B cell (primary cell): ENCODE results near the gene PHRF1. TPM values are rescaled to one million over a fixed set of nuclear protein-coding genes. Genes with fewer than 3 reads are reported as not detected.

Experiments used
- ATAC-seq: fragments of 200-7000 bp; cut with Tn5 transposase; one replicate; pipeline ENCODE4 v1.10.0; 2021; ENCODE audit warnings: low read depth, mild to moderate bottlenecking, moderate number of reproducible peaks, moderate library complexity
- CTCF ChIA-PET: fragments of 350-600 bp; sonication (Branson Sonifier 250); formaldehyde crosslinking; loops from one replicate; lab custom pipeline; 2021; ENCODE audit warnings: antibody characterized with exemption, inconsistent platforms; lab: Charles Lee
- POLR2A ChIA-PET: fragments of 350-600 bp; sonication (Branson Sonifier 250); formaldehyde crosslinking; loops from one replicate; lab custom pipeline; 2021; ENCODE audit warnings: antibody characterized with exemption; lab: Charles Lee
- DNase-seq: peaks from one replicate; pipeline ENCODE4 v3.0.0; 2013
- H2AFZ ChIP-seq: 2 replicates; pipeline ENCODE4 v1.6.1; 2012; ENCODE audit warnings: mild to moderate bottlenecking, low read depth, low read length; ENCODE audit not compliant: insufficient read depth, poor library complexity, severe bottlenecking
- H3K27ac ChIP-seq, 2 donors: 1 replicate in 1 of 2; 2 replicates in 1 of 2; pipeline ENCODE4 v1.5.1; 2012 to 2013; ENCODE audit warnings: low read length in 2 of 2, mild to moderate bottlenecking in 2 of 2, moderate library complexity in 1 of 2
- H3K27me3 ChIP-seq, 4 experiments: fragments of 200-600 bp in 1 of 4; sonication (generic) in 1 of 4; replicated peaks in 1 of 4; 1 replicate in 2 of 4; 2 replicates in 2 of 4; pipeline versions ENCODE4 v1.6.1 to v1.7.0; 2013 to 2016; ENCODE audit warnings: low read length in 3 of 4, mild to moderate bottlenecking in 2 of 4, mixed read lengths in 1 of 4, moderate library complexity in 1 of 4; ENCODE audit not compliant: insufficient read depth in 4 of 4, control insufficient read depth in 3 of 4; ENCODE audit errors: control extremely low read depth in 1 of 4
- H3K36me3 ChIP-seq, 2 experiments: replicated peaks in 1 of 2; 1 replicate in 1 of 2; 2 replicates in 1 of 2; pipeline versions ENCODE4 v1.6.1 to v1.7.1; 2013; ENCODE audit warnings: low read length in 1 of 2; ENCODE audit not compliant: insufficient read depth in 2 of 2, control insufficient read depth in 1 of 2; ENCODE audit errors: control extremely low read depth in 1 of 2, extremely low read depth in 1 of 2
- H3K4me1 ChIP-seq, 2 donors: fragments of 200-600 bp in 1 of 2; sonication (generic) in 1 of 2; 1 replicate in 1 of 2; 2 replicates in 1 of 2; pipeline versions ENCODE4 v1.5.1 to v1.6.1; 2013 to 2017; ENCODE audit warnings: low read length in 2 of 2; ENCODE audit not compliant: control insufficient read depth in 2 of 2, insufficient read depth in 2 of 2
- H3K4me2 ChIP-seq: replicated peaks from 2 replicates; pipeline ENCODE3; 2012; ENCODE audit warnings: mild to moderate bottlenecking, low read depth, low read length; ENCODE audit not compliant: poor library complexity, severe bottlenecking
- H3K4me3 ChIP-seq, 5 experiments: fragments of 200-600 bp in 1 of 5; sonication (generic) in 1 of 5; 1 replicate in 3 of 5; 2 replicates in 2 of 5; pipeline versions ENCODE4 v1.5.1 to v1.7.0; 2011 to 2016; ENCODE audit warnings: low read length in 4 of 5, mild to moderate bottlenecking in 4 of 5, low read depth in 2 of 5, control low read depth in 1 of 5, moderate library complexity in 1 of 5; ENCODE audit not compliant: insufficient read depth in 1 of 5; ENCODE audit errors: control extremely low read depth in 1 of 5, extremely low read depth in 1 of 5
- H3K79me2 ChIP-seq: fragments of 200-600 bp; sonication (generic); one replicate; pipeline ENCODE4 v1.6.0; 2016; ENCODE audit warnings: low read length; ENCODE audit not compliant: control insufficient read depth, insufficient read depth
- H3K9ac ChIP-seq: fragments of 200-600 bp; sonication (generic); 2 replicates; pipeline ENCODE4 v1.6.1; 2017; ENCODE audit warnings: mild to moderate bottlenecking, low read length, moderate library complexity
- H3K9me3 ChIP-seq, 3 donors: one replicate each; pipeline versions ENCODE4 v1.6.1 to v1.7.1; 2013; ENCODE audit warnings: low read length in 2 of 3; ENCODE audit not compliant: control insufficient read depth in 2 of 3, insufficient read depth in 1 of 3; ENCODE audit errors: control extremely low read depth in 1 of 3
- H4K20me1 ChIP-seq: 2 replicates; pipeline ENCODE4 v1.6.0; 2012; ENCODE audit warnings: mild to moderate bottlenecking, low read length; ENCODE audit not compliant: insufficient read depth, control insufficient read depth, poor library complexity, severe bottlenecking
- H3K27ac Mint-ChIP-seq: one replicate; pipeline ENCODE4 v1.8.0; 2021; ENCODE audit warnings: mixed read lengths
- H3K27me3 Mint-ChIP-seq: one replicate; pipeline ENCODE4 v1.8.0; 2021; ENCODE audit warnings: mixed read lengths
- H3K4me1 Mint-ChIP-seq: one replicate; pipeline ENCODE4 v1.8.0; 2021; ENCODE audit warnings: mixed read lengths
- H3K4me3 Mint-ChIP-seq: one replicate; pipeline ENCODE4 v1.8.0; 2021; ENCODE audit warnings: mixed read lengths
- H3K9me3 Mint-ChIP-seq: one replicate; pipeline ENCODE4 v1.8.0; 2022; ENCODE audit warnings: mixed read lengths; ENCODE audit not compliant: insufficient read depth
- CTCF ChIP-seq: fragments of 200-600 bp; IDR thresholded peaks from one replicate; pipeline ENCODE4 v1.8.0; 2022; ENCODE audit warnings: antibody characterized with exemption, mild to moderate bottlenecking
- EZH2 ChIP-seq: IDR thresholded peaks from 2 replicates; pipeline ENCODE4 v1.6.1; 2012; ENCODE audit warnings: borderline replicate concordance, low read depth, mild to moderate bottlenecking, moderate library complexity, low read length; ENCODE audit not compliant: insufficient read depth, poor library complexity, severe bottlenecking
- WGBS: methylation state at CpG from one replicate; pipeline ENCODE4 v1.1.5; 2013; ENCODE audit warnings: missing lambda C conversion rate; ENCODE audit not compliant: insufficient coverage; 5-methylcytosine and 5-hydroxymethylcytosine counted together
- intact Hi-C: fragments of 100-400 bp; cut with micrococcal nuclease; formaldehyde crosslinking; loops from one replicate; pipeline ENCODE4 v1.10.0; 2022
- polyA plus RNA-seq: library from polyadenylated mRNA; depleted of rRNA; stranded (reverse); fragments of >200 nt; gene quantifications from 2 replicates; pipeline ENCODE4 v1.2.3, GENCODE V29; 2012
- total RNA-seq, 2 donors: library from RNA; stranded (reverse); fragments of 120-200 nt in 1 of 2; gene quantifications; 1 replicate in 1 of 2; 2 replicates in 1 of 2; pipeline versions ENCODE4 v1.2.3 to v1.2.4, GENCODE V29; 2013 to 2022

PHRF1 gene
- total and polyA plus RNA-seq, 2 donors (not counting 1 experiment from before 2014, with no cell fraction given): 22.3 to 57.9 TPM

- intact Hi-C loops: no loop called here
These were observed 51.8 kb downstream of the PHRF1 start for GRCh38 chr11:628056-628455.

GRCh38 chr11:629237-629583 lies 52.9 kb downstream of the PHRF1 start:
- no peaks in the 10 kb centered on the region for H3K79me2 ChIP-seq
- no peak overlapping the region for H3K27ac Mint-ChIP-seq
- CTCF ChIA-PET: no interaction called here
- TF ChIP-seq CTCF (no peak), EZH2 (no peak)
- no peaks in the 10 kb centered on the region for H3K36me3 ChIP-seq
- H3K4me2 ChIP-seq: peak overlapping the region; percentile 21
- ATAC-seq: no peak
- peak; percentile 47 for DNase-seq
- H3K4me3 Mint-ChIP-seq: peak overlapping the region; percentile 23
- peaks cover 0 to 33% (median 11%) of the 10 kb centered on the region in 4 experiments for H3K27me3 ChIP-seq
- H2AFZ ChIP-seq: peak overlapping the region; percentile 2
- peaks cover 21 to 26% of the 10 kb centered on the region in 2 donors for H3K4me1 ChIP-seq
- intact Hi-C loops: no loop called here
- WGBS: 0% methylated on average over 5 of the region's 10 CpGs
- H3K4me3 ChIP-seq: no peak overlapping the region
- peaks cover 21% of the 10 kb centered on the region for H3K4me1 Mint-ChIP-seq
- H4K20me1 ChIP-seq: no peaks in the 10 kb centered on the region
- peaks cover 21% of the 10 kb centered on the region for H3K27me3 Mint-ChIP-seq
- peaks cover 0 to 8% (median 0%) of the 10 kb centered on the region in 3 donors for H3K9me3 ChIP-seq
- POLR2A ChIA-PET: interaction anchor here (0.7 kb wide), 1 partner anchor 119 kb away, joined by 3 read pairs; no protein-coding TSS in a partner anchor
- no peak overlapping the region for H3K27ac ChIP-seq
- H3K9me3 Mint-ChIP-seq: no peaks in the 10 kb centered on the region
- no peak overlapping the region for H3K9ac ChIP-seq

More at GRCh38 chr11:628056-628455, 51.8 kb downstream of the PHRF1 start:
- ChIA-PET CTCF (no interaction called here), POLR2A (interaction anchor here (0.6 kb wide), 1 partner anchor 11 kb away, joined by 3 read pairs; no protein-coding TSS in a partner anchor)
- H3K27me3 ChIP-seq: peaks cover 0 to 34% (median 11%) of the 10 kb centered on the region in 4 experiments
- WGBS: 92% methylated on average over 23 of the region's 31 CpGs
- Mint-ChIP-seq H3K4me3 (peak overlapping the region; percentile 40), H3K27me3 (peaks cover 26% of the 10 kb centered on the region), H3K9me3 (no peaks in the 10 kb centered on the region), H3K4me1 (peaks cover 21% of the 10 kb centered on the region), H3K27ac (no peak overlapping the region)
- DNase-seq (no peak), ATAC-seq (no peak)
- TF ChIP-seq CTCF (no peak), EZH2 (no peak)
- H4K20me1 ChIP-seq: no peaks in the 10 kb centered on the region
- no peak overlapping the region for H2AFZ ChIP-seq
- H3K9me3 ChIP-seq: peaks cover 0 to 8% (median 0%) of the 10 kb centered on the region in 3 donors
- H3K4me1 ChIP-seq: peaks cover 21 to 26% of the 10 kb centered on the region in 2 donors
- no peaks in the 10 kb centered on the region for H3K79me2 ChIP-seq
- H3K4me3 ChIP-seq: no peak overlapping the region
- H3K4me2 ChIP-seq: peak overlapping the region; percentile 21
- H3K9ac ChIP-seq: no peak overlapping the region
- H3K36me3 ChIP-seq: no peaks in the 10 kb centered on the region
- no peak overlapping the region for H3K27ac ChIP-seq
